IPS-18c (cell line): ENCODE results near the gene TIMP3.

Experiments
- H3K4me3 ChIP-seq: 2 replicates; pipeline ENCODE4 v1.7.0; 2013; ENCODE audit warnings: low read depth, mild to moderate bottlenecking, low read length, moderate library complexity; ENCODE audit not compliant: insufficient read depth
- H3K9me3 ChIP-seq: one replicate; pipeline ENCODE4 v1.6.1; 2013; ENCODE audit warnings: mild to moderate bottlenecking, low read length, moderate library complexity; ENCODE audit not compliant: control insufficient read depth, insufficient read depth

Gene TIMP3

GRCh38 chr22:32777987-32778386 is 23.5 kb upstream of the TIMP3 start:
- Histone ChIP-seq H3K9me3 (no peaks in the 10 kb centered on the region), H3K4me3 (no peak overlapping the region)

- H3K9me3 ChIP-seq, result no peaks in the 10 kb centered on the region
- no peak overlapping the region for H3K4me3 ChIP-seq
Observed at GRCh38 chr22:32780726-32781310, 20.7 kb upstream of the TIMP3 start.

GRCh38 chr22:32781695-32782094 is 19.8 kb upstream of the TIMP3 start:
- Histone ChIP-seq H3K9me3 (no peaks in the 10 kb centered on the region), H3K4me3 (no peak overlapping the region)

GRCh38 chr22:32785321-32786026 is 16.0 kb upstream of the TIMP3 start:
- Histone ChIP-seq H3K9me3 (no peaks in the 10 kb centered on the region), H3K4me3 (no peak overlapping the region)

DNA sequence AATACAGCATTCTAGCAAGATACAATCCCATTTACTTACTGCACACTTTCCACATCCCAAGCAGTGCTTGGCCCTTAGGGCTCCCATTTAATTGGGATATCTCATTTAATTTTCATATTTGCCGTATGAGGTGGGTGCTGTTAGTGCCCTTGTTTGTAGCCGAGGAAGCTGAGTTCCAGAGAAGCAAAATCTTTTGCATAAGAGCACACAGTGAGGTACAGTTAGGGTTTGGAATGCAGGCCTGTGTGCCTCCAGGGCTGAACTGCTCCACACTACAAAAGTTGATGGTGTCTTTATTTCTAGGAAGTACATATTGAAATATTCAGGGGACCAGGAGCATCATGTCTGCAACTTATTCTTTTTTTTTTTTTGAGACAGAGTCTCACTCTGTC is 15.5 kb upstream of the TIMP3 start:
- H3K4me3 ChIP-seq, result no peak overlapping the region
- H3K9me3 ChIP-seq, result no peaks in the 10 kb centered on the region

DNA sequence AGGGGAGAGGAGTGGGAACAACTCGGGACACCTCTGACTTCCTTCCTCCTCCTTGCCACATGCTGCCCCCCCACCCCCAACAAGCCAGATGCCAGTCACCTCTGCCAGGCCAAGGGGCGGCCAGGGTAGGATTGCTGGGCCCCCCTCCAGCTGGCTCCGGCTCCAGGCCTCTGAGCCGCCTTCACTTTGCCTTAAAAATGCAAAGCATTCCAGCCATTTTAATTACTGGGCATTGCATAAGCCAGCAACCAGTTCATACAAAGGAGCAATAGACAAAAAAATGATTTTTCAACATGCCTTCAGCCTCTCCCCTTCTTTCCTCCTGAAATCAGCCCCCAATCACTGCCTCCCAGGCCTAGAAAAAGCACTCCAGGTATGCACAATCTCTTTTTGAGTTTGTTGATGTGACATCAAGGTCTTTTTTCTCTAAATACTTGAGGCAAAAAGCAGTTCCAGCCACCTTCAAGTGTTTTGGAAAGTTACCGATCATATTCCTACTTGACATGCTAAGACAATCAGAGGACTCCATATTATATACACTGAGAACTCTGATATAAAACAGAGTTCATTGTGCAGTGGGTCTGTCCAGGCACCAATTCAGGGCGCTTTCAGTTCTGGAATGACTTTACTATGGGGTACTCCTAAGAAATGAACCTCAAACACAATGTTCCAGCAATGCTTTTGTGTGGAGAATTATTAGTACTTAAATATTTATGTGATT is 12.4 kb upstream of the TIMP3 start:
- Histone ChIP-seq H3K4me3 (no peak overlapping the region), H3K9me3 (no peaks in the 10 kb centered on the region)

- no peaks in the 10 kb centered on the region for H3K9me3 ChIP-seq
- H3K4me3 ChIP-seq, result no peak overlapping the region
Observed at GRCh38 chr22:32789797-32790620, 11.5 kb upstream of the TIMP3 start.

- Histone ChIP-seq H3K9me3 (no peaks in the 10 kb centered on the region), H3K4me3 (no peak overlapping the region)
Observed at GRCh38 chr22:32791056-32791455, 10.4 kb upstream of the TIMP3 start.

DNA sequence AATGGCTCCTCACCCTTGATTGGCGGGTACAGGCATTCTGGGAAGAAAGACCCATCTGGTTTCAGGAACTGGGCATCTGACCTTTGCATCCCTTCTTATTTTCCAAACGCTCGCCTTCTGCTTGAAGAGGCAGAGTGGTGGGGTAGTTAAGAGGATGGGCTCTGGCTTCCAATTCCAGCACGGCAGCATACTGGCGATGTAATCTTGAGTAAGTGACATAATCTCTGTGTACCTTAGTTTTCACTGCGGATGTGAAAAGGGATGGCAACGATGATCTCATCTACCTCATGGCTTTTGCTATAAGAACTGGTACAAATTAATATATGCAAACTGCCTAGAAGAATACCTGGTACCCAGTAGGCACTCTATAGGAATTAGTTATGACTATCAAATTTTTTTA is 10.0 kb upstream of the TIMP3 start:
- H3K9me3 ChIP-seq, result no peaks in the 10 kb centered on the region
- no peak overlapping the region for H3K4me3 ChIP-seq

DNA sequence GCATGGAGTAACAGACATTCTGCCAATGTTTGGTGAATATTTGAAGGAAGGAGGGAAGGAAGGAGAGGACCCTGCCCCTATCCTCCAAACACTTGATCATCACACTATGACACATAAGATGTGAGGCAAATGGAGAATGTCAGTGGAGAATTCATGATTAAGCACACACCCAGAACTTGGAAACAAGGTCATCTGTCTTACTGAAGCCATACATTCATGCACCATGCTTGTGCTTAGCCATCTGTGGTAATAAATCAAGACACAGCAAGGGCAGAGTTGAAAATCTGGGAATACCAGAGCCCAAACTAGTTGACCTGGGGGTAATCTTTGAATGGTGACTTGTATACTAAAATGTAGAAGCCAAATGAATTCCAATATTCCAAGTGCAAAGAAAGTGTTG is 7.9 kb upstream of the TIMP3 start:
- Histone ChIP-seq H3K9me3 (no peaks in the 10 kb centered on the region), H3K4me3 (no peak overlapping the region)

DNA sequence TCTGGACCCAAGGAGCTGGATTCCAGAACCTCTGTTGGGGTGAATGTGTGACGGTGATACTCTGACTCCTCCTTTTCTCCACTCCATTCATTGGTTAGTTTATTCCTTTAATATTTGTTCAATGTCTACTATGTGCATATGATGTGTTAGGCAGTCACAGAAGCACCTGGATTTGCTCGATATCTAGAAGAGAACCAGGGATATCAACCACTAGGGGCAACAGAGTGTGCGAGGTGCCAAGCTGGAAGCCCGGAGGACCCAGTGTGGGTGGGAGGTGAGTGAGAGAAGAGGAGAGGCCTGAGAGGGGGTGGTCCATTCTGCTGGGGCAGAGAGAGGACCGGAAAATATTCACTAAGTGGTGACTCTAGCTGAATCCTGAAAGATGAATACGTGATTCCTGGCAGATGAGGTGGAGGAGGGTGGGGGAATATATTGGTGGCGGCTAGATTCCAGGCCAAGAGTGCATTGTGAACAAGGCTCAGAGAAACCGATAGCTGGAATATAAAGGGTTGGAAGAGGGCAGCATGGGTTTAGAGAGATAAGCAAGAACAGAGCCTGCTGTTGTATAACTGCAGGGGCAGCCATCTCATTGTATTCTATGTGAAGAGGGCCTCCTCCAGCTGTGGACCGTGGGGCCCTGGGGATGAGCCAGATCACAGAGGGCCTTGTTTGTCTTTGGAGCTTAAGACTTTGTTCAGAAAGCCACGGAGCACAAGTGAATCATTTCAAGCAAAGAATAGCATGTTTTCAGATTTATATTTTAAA is 6.9 kb upstream of the TIMP3 start:
- no peaks in the 10 kb centered on the region for H3K9me3 ChIP-seq
- H3K4me3 ChIP-seq, result no peak overlapping the region

- Histone ChIP-seq H3K4me3 (no peak overlapping the region), H3K9me3 (no peaks in the 10 kb centered on the region)
Observed at GRCh38 chr22:32795214-32795596, 6.3 kb upstream of the TIMP3 start.

- H3K9me3 ChIP-seq, result no peaks in the 10 kb centered on the region
- no peak overlapping the region for H3K4me3 ChIP-seq
Observed at GRCh38 chr22:32796865-32797573, 4.5 kb upstream of the TIMP3 start.

- Histone ChIP-seq H3K9me3 (no peaks in the 10 kb centered on the region), H3K4me3 (no peak overlapping the region)
Observed at GRCh38 chr22:32799496-32799895, 2.0 kb upstream of the TIMP3 start.

GRCh38 chr22:32800158-32800882 is 1.2 kb upstream of the TIMP3 start:
- no peaks in the 10 kb centered on the region for H3K9me3 ChIP-seq
- no peak overlapping the region for H3K4me3 ChIP-seq

GRCh38 chr22:32800994-32801536 is 440 bp upstream of the TIMP3 start:
- Histone ChIP-seq H3K9me3 (no peaks in the 10 kb centered on the region), H3K4me3 (peak overlapping the region; percentile 46)
